NCI-H82 (cell line): ENCODE results near the gene BMP8A.
A peak's percentile ranks its signal among the peaks of the same experiment; 100 is the strongest.
"Not testable (repeated sequence)": the region's sequence is repeated elsewhere in the genome, so short reads cannot be mapped to it uniquely, and the experiment has no call there.

Experiments
- DNase-seq: peaks from one replicate; lab custom pipeline; 2025; lab: John Stamatoyannopoulos, UW

Gene BMP8A, protein sequence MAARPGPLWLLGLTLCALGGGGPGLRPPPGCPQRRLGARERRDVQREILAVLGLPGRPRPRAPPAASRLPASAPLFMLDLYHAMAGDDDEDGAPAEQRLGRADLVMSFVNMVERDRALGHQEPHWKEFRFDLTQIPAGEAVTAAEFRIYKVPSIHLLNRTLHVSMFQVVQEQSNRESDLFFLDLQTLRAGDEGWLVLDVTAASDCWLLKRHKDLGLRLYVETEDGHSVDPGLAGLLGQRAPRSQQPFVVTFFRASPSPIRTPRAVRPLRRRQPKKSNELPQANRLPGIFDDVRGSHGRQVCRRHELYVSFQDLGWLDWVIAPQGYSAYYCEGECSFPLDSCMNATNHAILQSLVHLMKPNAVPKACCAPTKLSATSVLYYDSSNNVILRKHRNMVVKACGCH

GRCh38 chr1:39491146-39491921 lies at the start of gene BMP8A:
Gene BMP8A (plus strand): TSS chr1:39491636. CDS start chr1:39491992, 356 bp downstream.
- DNase-seq = peak; percentile 86

- no peak for DNase-seq
Measured at GRCh38 chr1:39441797-39442196, 49.6 kb upstream of the BMP8A start.

GRCh38 chr1:39445573-39445972 lies 45.9 kb upstream of the BMP8A start:
- no peak for DNase-seq

DNA sequence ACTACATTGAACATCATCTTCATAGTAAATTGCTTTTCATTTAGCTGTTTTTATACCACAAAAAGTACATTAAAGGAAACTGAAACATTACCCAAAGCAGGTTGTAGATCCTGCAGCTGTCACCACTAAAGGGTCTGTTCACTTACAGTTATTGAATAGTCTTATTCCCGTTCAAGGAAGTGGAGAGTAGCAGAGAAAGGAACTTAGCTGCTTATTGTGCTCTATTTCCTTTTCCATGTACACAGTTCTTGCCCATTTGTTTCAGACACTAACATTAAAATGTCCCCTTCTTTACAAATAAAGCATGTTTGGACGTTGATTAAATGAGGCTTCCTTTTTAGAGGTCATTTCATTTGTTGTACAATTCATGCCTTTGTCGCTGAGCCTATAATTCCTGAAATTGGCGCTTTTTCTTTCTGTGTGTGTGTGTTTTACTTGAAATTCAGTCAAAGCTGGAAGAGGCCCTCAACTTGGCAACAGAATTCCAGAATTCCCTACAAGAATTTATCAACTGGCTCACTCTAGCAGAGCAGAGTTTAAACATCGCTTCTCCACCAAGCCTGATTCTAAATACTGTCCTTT lies 44.4 kb upstream of the BMP8A start:
- no peak for DNase-seq

DNA sequence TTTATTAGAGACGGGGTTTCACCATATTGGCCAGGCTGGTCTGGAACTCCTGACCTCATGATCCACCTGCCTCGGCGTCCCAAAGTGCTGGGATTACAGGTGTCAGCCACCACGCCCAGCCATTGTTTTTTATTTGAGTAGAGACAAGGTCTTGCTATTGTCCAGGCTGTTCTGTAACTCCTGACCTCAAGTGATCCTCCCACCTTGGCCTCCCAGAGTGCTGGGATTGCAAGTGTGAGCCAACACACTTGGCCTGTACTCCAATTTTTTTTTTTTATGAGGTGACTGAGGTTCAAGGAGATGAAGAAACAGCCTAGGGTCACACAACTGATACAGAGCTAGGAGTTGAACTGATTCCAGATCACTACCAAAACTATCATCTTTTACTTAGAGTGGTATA lies 41.4 kb upstream of the BMP8A start:
- not testable (repeated sequence) for DNase-seq

GRCh38 chr1:39450956-39451606 lies 40.4 kb upstream of the BMP8A start:
- DNase-seq = no peak

DNA sequence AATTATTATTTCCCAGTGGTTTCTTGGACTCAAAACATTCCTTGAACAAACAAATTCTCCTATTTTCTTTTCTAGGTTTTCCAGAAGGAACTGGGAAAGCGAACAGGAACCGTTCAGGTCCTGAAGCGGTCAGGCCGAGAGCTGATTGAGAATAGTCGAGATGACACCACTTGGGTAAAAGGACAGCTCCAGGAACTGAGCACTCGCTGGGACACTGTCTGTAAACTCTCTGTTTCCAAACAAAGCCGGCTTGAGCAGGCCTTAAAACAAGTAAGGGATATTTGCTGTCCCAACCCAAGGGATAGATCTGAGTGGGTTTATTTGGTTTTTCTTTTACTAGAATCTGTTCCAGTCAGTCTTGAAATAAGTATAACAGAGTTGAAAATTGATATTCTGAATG lies 39.4 kb upstream of the BMP8A start:
- no peak for DNase-seq

DNA sequence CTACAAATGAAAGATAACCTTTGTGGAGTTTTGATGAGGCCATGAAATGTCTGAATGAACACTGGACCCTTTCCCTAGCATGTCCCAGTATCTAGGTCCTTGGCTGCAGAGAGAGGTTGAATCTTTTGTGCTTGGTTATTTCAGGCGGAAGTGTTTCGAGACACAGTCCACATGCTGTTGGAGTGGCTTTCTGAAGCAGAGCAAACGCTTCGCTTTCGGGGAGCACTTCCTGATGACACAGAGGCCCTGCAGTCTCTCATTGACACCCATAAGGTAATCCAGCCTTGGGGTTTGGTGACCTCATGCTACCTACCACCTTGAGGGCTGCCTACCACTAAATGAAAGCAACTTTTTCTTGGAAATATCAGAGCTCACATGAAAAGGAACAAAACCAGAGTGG lies 38.9 kb upstream of the BMP8A start:
- no peak for DNase-seq

- no peak for DNase-seq
Measured at GRCh38 chr1:39453603-39454002, 37.8 kb upstream of the BMP8A start.

DNA sequence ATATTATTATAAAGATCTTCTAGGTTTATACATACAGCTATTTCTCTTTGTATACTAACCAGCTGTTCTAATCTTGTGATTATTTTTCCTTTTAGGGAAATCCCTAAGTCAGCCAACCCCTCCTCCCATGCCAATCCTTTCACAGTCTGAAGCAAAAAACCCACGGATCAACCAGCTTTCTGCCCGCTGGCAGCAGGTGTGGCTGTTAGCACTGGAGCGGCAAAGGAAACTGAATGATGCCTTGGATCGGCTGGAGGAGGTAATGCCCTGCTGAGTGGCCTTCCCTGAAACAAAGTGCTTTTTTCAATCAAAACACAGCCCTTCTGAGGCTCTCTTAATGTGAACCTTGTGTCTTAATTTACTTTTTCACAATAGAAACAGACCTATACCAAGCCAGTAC lies 32.4 kb upstream of the BMP8A start:
- DNase-seq = no peak

- no peak for DNase-seq
Measured at GRCh38 chr1:39462074-39462473, 29.4 kb upstream of the BMP8A start.

- DNase-seq = no peak
Measured at GRCh38 chr1:39466413-39467107, 24.9 kb upstream of the BMP8A start.

DNA sequence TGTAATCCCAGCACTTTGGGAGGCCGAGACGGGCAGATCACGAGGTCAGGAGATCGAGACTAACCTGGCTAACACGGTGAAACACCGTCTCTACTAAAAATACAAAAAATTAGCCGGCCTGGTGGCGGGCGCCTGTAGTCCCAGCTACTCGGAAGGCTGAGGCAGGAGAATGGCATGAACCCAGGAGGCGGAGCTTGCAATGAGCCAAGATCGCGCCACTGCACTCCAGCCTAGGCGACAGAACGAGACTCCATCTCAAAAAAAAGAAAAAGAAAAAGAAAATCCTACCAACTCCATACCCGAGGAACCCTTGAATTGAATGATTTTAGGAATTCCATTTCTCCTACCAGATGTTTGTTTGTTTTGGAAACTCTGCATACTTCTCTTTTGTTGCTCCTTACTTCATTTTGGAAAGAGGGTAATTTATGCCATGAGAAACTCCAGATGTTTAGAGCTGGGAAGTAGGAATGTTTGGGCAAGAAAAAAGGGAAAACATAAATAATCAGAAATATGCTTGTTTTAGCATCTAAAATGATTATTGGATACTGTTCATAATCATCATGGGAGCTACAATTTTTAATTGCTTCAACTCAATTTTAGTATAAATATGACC lies 24.2 kb upstream of the BMP8A start:
- DNase-seq = not testable (repeated sequence)

GRCh38 chr1:39469150-39469549 lies 22.3 kb upstream of the BMP8A start:
- no peak for DNase-seq

DNA sequence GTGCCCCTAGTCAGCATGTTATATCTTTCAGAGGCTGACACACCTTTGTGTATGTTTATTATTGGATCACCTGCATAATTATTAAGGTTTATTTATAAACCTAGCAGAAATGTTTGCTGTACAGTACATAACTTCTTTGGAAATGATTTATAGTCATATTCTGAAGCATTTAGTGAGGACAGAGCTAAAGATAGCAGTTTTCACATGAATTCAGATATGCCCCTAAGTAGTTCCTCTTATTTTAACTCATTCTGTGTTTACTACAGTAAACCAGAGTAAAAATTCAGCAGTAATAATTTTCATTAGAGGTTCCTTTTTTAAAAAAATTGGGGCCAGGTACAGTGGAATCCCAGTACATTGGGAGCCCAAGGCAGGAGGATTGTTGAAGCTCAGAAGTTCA lies 21.4 kb upstream of the BMP8A start:
- DNase-seq = no peak

DNA sequence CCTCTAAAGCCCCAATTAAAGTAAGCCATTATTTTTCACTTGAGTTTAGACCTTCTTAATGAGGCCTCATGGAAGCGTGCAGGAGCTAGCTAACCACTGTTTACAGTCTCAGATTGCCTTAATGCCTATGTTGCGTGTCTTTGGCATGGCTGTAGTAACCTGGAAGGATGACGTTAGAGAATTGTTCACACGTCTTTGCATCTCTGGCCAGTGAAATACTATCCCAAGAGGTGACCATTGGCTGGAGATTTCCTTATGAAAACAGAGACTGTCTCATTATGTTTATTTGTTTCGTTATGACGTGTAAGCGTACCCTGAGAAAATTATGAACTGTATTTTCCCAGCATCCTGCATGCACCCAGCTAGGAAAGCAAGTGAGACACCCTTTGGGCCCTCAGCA lies 18.6 kb upstream of the BMP8A start:
- DNase-seq = no peak

DNA sequence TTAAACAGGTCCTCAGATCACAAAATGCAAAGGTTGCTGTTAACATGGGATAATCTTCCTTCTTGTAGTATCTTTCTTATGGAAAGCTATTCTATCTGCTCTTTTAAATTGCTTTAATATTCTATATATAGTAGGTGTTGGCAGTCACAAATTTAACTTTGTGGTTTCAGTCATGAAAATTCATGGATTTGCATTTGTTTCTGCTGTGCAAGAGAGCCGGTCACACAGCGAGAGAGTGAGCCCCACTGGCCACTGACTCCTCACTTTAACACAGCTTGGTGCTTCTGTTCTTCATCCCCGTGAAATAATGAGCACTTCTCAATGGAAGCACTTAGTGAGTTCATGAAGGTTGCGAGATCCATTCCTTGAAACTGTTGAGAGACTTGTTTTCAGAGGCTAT lies 18.1 kb upstream of the BMP8A start:
- no peak for DNase-seq

DNA sequence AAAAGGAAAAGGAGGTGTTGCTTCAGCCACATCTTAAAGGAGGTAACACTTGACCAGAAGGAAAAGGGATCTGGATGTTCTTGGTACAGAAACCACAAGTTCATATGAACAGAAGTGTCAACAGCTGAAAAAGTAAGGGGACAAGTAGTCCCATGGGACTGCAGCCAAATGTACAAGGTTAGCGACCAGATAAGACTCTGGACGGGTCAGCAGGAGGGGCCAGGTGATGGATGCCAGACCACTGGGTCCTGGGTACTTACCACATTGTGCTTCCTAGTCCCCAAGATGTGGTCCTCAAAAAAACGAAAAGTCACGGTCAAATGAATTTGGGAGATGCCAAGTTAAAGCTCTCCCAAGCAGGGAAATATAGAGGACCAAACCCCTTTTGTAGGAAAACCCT lies 16.6 kb upstream of the BMP8A start:
- DNase-seq = no peak

DNA sequence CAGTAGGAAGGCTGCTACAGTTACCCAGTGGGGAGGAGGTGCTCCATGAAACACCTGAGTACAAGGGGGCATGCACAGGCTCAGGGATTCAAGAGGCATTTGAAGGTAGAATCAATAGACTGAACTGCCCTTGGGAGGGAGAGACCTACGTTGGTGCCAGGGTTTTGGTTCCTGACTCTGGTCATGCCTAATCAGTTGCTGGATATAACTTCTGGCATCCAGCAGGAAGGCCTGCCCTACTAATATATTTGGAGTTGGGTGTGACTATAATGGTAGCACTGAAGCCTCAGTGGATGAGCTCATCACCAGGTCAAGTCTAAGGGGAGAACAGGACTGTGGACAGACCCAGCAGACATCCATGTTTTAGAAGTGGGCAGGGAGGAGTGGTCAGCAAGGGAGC lies 15.9 kb upstream of the BMP8A start:
- not testable (repeated sequence) for DNase-seq

GRCh38 chr1:39478126-39478915 lies 13.1 kb upstream of the BMP8A start:
- no peak for DNase-seq

GRCh38 chr1:39481289-39481688 lies 10.1 kb upstream of the BMP8A start:
- DNase-seq = no peak
